ENCODE measurements around the gene MAGI3. TPM values are rescaled to one million over a fixed set of nuclear protein-coding genes. Genes with fewer than 3 reads are reported as not detected.
A peak's percentile ranks its signal among the peaks of the same experiment; 100 is the strongest.

Gene MAGI3
- total RNA-seq = 70.5 TPM
- long read RNA-seq, full-length matches to known transcripts = 33 of 68 reads
- long read RNA-seq, partial matches to known transcripts = 19 of 68 reads
- long read RNA-seq, other reads (novel, unspliced or antisense) = 16 of 68 reads

DNA sequence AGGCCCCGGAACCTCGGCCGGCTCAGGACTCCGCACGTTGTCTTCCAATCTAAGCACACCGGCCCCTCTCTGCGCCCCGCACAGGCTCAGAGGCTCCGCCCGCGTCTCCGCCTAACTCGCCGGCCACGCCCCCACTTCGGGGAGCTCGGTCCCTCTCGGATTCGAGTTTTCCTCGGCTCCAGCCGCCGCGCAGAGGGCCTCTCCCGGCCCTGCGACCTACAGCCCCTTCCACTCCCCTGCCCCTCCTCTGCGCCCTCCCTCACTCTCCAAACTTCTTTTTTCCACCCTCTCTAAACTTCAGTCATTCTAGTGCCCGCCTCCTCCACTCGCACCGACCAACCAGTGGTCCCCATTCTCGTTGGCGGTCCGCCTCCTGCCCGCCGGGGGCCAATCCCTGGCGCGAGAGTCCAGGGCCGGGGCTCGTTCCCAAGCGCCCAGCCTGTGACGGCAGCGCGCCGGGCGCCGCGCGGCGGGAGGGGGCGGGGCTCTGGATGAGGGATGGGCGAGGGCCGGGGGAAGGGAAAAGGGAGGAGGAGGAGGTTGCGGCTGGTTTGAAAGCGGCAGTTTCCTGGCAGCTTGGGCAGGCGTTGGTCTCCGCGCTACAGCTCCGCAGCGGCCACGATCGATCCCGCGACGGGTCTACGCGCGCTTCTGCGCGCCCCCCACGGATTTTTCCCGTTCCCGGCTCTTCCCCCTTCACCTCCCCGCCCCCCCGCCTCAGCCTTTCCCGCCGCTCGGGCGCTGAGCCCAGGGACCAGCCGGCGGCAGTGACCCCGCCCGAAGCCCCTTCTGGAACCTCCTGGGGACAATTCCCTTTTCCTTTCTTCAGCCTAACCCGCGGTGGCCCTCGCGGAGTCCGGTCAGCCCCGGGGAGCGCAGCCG is at the start of gene MAGI3:
MAGI3 (plus strand) TSS at position 563 of the 882 bp plus-strand sequence. CDS start 519 bp downstream, outside the sequence.
- ATAC-seq (peak; percentile 96), DNase-seq (peak; percentile 99)
- Histone ChIP-seq H3K36me3 (no peaks in the 10 kb centered on the region), H3K27ac (peak within 1 kb of the TSS; percentile 86), H3K27me3 (no peaks in the 10 kb centered on the region), H3K9me3 (no peaks in the 10 kb centered on the region), H3K4me3 (peak within 1 kb of the TSS; percentile 87), H3K4me1 (peaks cover 12% of the 10 kb centered on the region)
- intact Hi-C loops (cut with DNase I) = no loop called here
- TF ChIP-seq, protein P1, sequence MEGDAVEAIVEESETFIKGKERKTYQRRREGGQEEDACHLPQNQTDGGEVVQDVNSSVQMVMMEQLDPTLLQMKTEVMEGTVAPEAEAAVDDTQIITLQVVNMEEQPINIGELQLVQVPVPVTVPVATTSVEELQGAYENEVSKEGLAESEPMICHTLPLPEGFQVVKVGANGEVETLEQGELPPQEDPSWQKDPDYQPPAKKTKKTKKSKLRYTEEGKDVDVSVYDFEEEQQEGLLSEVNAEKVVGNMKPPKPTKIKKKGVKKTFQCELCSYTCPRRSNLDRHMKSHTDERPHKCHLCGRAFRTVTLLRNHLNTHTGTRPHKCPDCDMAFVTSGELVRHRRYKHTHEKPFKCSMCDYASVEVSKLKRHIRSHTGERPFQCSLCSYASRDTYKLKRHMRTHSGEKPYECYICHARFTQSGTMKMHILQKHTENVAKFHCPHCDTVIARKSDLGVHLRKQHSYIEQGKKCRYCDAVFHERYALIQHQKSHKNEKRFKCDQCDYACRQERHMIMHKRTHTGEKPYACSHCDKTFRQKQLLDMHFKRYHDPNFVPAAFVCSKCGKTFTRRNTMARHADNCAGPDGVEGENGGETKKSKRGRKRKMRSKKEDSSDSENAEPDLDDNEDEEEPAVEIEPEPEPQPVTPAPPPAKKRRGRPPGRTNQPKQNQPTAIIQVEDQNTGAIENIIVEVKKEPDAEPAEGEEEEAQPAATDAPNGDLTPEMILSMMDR (IDR thresholded peaks at IDR 0.05) = no peak

DNA sequence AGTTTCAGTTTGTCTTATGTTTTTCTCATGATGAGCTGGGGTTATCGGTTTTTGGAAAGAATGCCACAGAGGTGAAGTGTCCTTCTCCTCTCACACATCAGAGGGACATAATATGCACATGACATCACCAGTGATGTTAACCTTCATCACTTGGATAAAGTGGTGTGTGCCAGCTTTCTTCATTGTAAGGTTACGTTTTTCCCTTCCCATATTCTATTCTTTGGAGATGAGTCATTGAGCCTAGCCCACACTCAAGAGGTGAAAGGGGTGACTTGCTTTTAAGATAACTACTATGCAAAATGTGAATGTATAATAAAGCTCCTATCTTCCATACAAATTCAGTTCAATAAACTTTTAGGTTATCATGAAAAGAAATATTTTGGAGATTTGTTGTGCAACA is 36.7 kb upstream of the MAGI3 start:
- no peaks in the 10 kb centered on the region for H3K9me3 ChIP-seq
- intact Hi-C loops (cut with DNase I) = no loop called here

GRCh38 chr1:113363935-113364334 is 26.4 kb upstream of the MAGI3 start:
- no peak for ATAC-seq
- Histone ChIP-seq H3K27ac (no peak overlapping the region), H3K27me3 (no peaks in the 10 kb centered on the region), H3K36me3 (no peaks in the 10 kb centered on the region), H3K9me3 (no peaks in the 10 kb centered on the region), H3K4me3 (no peak overlapping the region), H3K4me1 (no peaks in the 10 kb centered on the region)
- TF ChIP-seq, protein P1 (IDR thresholded peaks at IDR 0.05) = no peak
- intact Hi-C loops (cut with DNase I) = no loop called here
- no peak for DNase-seq

More for the DNA sequence above, 36.7 kb upstream of the MAGI3 start:
- ATAC-seq = no peak
- Histone ChIP-seq H3K4me1 (no peaks in the 10 kb centered on the region), H3K27ac (no peak overlapping the region), H3K4me3 (no peak overlapping the region), H3K36me3 (no peaks in the 10 kb centered on the region), H3K27me3 (no peaks in the 10 kb centered on the region)
- no peak for DNase-seq
- TF ChIP-seq, protein P1 (IDR thresholded peaks at IDR 0.05) = no peak

GRCh38 chr1:113369040-113369439 is 21.3 kb upstream of the MAGI3 start:
- DNase-seq = no peak
- H3K4me1 ChIP-seq = no peaks in the 10 kb centered on the region
- ATAC-seq = no peak
- H3K36me3 ChIP-seq = no peaks in the 10 kb centered on the region
- H3K9me3 ChIP-seq = no peaks in the 10 kb centered on the region
- H3K4me3 ChIP-seq = no peak overlapping the region
- no peak overlapping the region for H3K27ac ChIP-seq
- intact Hi-C loops (cut with DNase I) = no loop called here
- TF ChIP-seq, protein P1 (IDR thresholded peaks at IDR 0.05) = no peak
- no peaks in the 10 kb centered on the region for H3K27me3 ChIP-seq

DNA sequence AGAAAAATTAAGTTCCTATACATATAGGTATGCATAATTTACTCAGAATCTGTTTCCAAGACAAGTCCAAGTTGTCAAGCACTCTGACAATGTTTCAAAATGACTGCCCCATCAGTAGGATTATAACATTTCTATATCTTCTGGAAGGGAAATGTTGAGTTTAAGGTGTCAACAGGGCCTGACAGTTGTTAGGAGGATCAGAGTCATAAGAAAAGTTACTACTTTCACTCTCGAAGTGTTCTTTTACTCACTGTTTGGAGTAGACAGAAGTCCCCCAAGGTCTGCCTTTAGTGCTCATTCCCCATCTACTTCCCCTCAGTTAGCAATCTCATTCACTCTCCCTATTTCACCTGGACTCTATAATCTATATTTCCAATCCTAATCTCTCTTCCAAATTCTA is 20.6 kb upstream of the MAGI3 start:
- no peak overlapping the region for H3K27ac ChIP-seq
- no peaks in the 10 kb centered on the region for H3K9me3 ChIP-seq
- ATAC-seq = no peak
- no peak overlapping the region for H3K4me3 ChIP-seq
- intact Hi-C loops (cut with DNase I) = no loop called here
- no peak for DNase-seq
- no peaks in the 10 kb centered on the region for H3K4me1 ChIP-seq
- TF ChIP-seq, protein P1 (IDR thresholded peaks at IDR 0.05) = no peak
- no peaks in the 10 kb centered on the region for H3K36me3 ChIP-seq
- no peaks in the 10 kb centered on the region for H3K27me3 ChIP-seq
